GM19035 (cell line): ENCODE results near the gene MROH2B.
A peak's percentile ranks its signal among the peaks of the same experiment; 100 is the strongest.

ENCODE experiments used
- ATAC-seq: cut with Tn5 transposase; IDR thresholded peaks from one replicate; pipeline ENCODE4 v1.9.1; 2021; ENCODE audit not compliant: unreplicated experiment

Gene MROH2B

GRCh38 chr5:41071242-41071641, at the start of gene MROH2B:
TSS of gene MROH2B (minus strand) at chr5:41071342. CDS start at chr5:41070852, 490 bp downstream.
- ATAC-seq, result no peak

GRCh38 chr5:41120600-41120999, 49.5 kb upstream of the MROH2B start:
- ATAC-seq, result no peak

DNA sequence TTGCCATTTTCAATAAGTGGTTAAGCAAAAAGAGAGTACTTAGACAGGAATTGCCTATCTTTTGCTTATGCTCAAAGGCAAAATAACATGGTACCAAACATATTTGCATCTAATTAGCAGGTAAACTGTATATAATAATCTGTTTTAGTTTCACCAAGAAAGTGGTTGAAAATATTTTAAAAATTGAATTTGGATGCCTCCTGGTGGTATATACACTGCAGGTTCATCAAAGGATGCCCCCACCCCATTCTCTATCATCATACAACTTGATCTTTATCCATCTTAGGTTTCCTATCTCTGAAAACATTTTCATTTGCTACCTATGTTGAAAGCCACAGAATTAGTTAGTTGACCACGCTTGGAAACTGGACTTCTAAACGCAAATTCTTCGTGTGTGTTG, 47.0 kb upstream of the MROH2B start:
- ATAC-seq, result no peak

DNA sequence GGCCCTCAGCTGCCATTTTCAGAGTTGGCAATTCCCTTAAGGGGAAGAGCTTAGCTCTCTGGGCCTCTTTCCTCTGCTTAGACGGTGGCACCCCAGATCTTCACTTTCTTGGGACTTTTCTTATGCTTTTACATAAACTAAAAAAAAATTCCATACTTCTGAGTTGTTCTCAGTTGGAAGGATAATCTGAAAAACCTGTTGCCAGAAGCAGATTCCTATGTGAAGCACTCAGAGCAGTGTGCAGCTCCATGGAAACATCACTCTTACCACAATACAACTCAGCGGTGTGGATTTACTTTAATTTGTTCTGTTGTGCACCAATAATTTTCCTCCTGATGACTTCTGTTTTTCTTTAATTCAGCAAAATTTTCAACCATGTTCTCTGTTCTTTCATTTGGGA, 44.1 kb upstream of the MROH2B start:
- ATAC-seq, result no peak

GRCh38 chr5:41112486-41113455, 41.6 kb upstream of the MROH2B start:
- no peak for ATAC-seq

DNA sequence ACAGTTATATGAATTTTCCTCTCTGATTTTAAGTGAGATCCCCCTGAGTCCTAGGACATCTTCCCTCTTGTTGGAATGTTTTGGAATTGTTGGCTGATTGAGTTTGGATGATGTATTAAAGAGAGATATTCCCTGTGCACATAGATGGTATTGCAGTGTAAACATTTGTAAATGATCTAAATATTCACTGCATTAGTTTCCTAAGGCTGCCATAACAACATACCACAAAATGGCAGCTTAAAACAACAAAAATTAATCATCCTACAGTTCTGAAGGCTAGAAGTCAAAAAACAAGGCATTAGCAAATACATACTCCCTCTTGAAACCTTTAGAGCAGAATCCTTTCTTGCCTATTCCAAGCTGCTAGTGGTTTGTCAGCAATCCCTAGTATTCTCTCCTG, 38.0 kb upstream of the MROH2B start:
- ATAC-seq, result no peak

- ATAC-seq, result no peak
These were observed 31.2 kb upstream of the MROH2B start for GRCh38 chr5:41102341-41102740.

GRCh38 chr5:41097642-41098041, 26.5 kb upstream of the MROH2B start:
- no peak for ATAC-seq

GRCh38 chr5:41095324-41096101, 24.4 kb upstream of the MROH2B start:
- no peak for ATAC-seq

DNA sequence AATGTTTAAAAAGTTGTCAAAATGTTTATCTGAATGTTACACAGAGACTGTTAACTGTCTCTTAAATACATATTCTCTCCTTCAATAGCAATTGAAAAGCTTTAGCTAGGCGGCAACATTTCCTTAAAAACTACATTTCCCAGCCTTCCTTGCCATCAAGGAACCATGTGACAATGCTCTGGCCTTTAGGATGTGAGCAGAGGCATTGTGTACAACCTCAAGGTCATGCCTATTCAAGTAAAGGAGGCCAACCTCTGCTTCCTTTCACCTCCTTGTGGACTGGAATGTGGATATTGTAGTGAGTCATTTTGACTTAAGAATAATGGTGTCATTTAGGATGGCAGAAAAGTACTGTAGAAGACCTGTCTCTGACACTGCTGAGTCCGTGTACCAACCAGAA, 23.7 kb upstream of the MROH2B start:
- ATAC-seq, result no peak

- no peak for ATAC-seq
These were observed 22.7 kb upstream of the MROH2B start for GRCh38 chr5:41093803-41094202.

- ATAC-seq, result no peak
These were observed 16.3 kb upstream of the MROH2B start for GRCh38 chr5:41087461-41087860.

- no peak for ATAC-seq
These were observed 12.2 kb upstream of the MROH2B start for GRCh38 chr5:41083306-41083705.

DNA sequence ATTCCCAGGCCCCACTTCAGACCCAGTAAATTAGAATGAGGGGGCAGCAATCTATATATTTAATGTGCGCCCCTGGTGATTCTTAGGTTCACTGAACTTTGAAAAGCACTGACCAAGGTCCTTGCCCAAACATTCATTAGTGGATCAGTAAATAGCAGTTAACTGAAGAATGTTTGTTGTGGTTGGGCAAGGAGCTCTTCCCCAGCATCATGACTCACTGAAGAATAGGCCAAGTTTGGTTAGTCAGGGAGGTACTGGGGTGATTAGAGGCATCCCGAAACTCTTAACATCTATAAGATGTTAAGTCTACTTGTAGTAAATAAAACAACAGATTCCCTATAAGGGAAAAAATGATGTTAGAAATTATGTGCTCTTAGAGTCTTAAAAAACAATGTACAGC, 833 bp upstream of the MROH2B start:
- no peak for ATAC-seq

GRCh38 chr5:41067714-41068568, 3.2 kb downstream of the MROH2B start:
- no peak for ATAC-seq

DNA sequence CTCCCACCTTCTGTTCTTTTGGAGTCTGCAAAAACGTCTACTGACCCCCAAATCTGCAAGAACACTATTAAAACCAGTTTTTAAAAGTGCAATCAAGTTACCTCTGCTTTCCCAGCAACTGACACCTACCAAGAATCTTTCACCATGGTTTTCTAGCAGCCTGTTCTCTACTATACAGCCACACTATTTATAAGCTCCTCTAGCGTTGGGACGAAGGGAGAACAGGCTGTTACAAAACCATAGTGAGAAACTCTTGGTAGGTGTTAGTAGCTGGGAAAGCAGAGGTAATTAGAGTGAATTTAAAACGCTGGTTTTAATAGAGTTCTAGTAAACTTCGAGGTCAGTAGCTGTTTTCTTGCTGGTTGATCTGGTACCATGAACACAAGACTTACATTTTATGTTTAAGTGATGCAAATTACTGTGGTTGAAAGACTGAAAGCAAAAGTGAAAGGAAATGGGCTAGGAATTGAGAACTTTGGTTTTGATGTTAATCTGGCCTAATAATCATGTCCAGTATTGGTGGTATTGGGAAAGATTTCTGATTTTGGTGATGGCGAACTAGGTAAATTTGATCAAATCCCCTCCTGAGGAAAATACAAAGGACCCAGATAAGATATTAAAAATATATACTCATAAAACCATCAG, 5.3 kb downstream of the MROH2B start:
- no peak for ATAC-seq

DNA sequence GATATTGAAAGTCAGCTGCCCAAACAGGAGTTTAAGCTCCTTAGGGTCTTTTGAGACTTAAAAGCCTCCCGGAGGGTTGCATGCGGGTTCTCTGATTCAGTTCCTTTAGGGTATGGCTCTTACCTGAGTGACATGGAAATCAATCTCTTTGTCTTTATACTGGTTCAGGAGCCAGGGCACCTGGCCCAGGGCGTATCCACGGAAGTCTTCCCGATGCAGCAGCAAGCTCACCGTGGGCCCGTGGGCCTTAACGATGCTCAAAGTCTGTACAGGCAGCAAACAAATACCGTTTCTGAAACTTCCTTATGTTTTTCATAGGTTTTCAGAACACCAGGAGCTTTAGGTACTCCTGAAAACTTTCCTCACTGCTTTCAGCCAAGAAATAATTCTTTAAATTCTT, 13.2 kb downstream of the MROH2B start:
- ATAC-seq, result no peak

- ATAC-seq, result no peak
These were observed 13.9 kb downstream of the MROH2B start for GRCh38 chr5:41057231-41057630.

DNA sequence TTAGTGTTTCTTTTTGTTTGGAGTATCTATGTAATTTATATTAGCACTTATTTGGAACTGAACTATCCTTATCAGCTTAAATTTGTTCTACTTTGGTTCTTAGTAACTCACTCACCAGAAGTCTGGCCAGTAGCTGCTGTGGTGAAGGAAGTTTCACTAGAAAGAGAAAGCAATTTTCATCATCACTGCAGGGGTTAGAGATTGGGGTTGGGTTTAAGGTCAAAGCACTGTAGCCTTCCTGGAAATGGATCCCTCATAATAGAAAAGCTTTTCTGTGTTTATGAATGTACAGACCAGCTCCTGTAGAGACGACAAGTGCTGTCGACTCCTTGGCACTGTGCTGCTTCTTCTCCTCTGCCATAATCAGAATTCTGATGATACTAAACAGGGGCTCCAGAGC, 22.2 kb downstream of the MROH2B start:
- ATAC-seq, result peak; percentile 60

DNA sequence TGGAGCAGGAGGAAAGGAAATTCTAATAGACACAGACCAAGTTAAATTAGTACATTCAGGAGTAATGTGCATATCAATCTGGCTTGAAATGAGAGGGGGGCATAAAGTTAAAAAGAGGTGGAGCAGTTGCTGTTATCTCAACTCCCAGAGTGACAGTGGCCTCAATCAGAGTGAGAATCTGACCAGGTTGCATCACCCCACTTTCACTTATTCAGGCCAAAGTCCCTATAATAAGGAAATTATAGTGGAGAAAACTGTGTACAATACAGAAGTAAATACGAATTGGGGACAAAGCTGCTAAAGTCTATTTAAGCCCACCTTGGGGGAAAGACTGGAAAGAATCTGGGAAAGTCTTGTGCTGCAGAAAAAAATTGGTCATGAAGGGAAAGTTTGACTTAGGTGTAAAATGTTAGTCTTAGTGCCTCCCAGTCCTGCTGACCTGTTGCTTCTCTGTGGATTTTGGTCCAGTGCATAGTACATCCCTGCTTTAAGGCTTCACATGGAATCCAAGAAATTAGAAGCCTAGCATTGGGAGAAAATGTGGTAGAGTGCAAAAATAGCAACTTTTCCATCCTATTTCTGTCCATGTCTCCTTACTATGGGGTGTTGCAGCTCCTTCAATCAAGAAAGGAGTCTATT, 27.9 kb downstream of the MROH2B start:
- ATAC-seq, result no peak
